Lung (tissue), 12 donors: ENCODE measurements around the gene ATP1A1. TPM values are rescaled to one million over a fixed set of nuclear protein-coding genes. Genes with fewer than 3 reads are reported as not detected.

Experiments used
- ATAC-seq: fragments of 200-7000 bp; cut with Tn5 transposase; one replicate; pipeline ENCODE4 v1.9.1; 2020; ENCODE audit warnings: moderate number of reproducible peaks; ENCODE audit not compliant: insufficient read depth, low FRiP score
- DNase-seq, 3 donors: peaks; one replicate each; pipeline ENCODE4 v3.0.0-alpha.2; 2013 to 2017
- H3K27ac ChIP-seq, 2 donors: one replicate each; pipeline ENCODE4 v1.5.1; 2013; ENCODE audit warnings: mild to moderate bottlenecking in 2 of 2, moderate library complexity in 2 of 2, control low read depth in 1 of 2, inconsistent platforms in 1 of 2, low read depth in 1 of 2, low read length in 1 of 2
- H3K27me3 ChIP-seq, 3 donors: one replicate each; pipeline ENCODE4 v1.5.1; 2013; ENCODE audit warnings: low read length in 2 of 3; ENCODE audit not compliant: control insufficient read depth in 3 of 3, insufficient read depth in 3 of 3
- H3K36me3 ChIP-seq, 4 donors: one replicate each; pipeline ENCODE4 v1.5.1; 2013; ENCODE audit warnings: low read length in 4 of 4, mild to moderate bottlenecking in 1 of 4, moderate library complexity in 1 of 4; ENCODE audit not compliant: control insufficient read depth in 4 of 4, insufficient read depth in 4 of 4
- H3K4me1 ChIP-seq, 5 donors: one replicate each; pipeline ENCODE4 v1.5.1; 2013; ENCODE audit warnings: low read length in 5 of 5, mild to moderate bottlenecking in 2 of 5, moderate library complexity in 1 of 5; ENCODE audit not compliant: control insufficient read depth in 5 of 5, insufficient read depth in 5 of 5
- H3K4me3 ChIP-seq: one replicate; pipeline ENCODE4 v1.5.1; 2013; ENCODE audit warnings: mild to moderate bottlenecking, control low read depth, moderate library complexity
- H3K9ac ChIP-seq, 2 donors: one replicate each; pipeline ENCODE4 v1.5.1; 2013; ENCODE audit warnings: low read length in 2 of 2, control low read depth in 1 of 2; ENCODE audit not compliant: insufficient read depth in 1 of 2
- H3K9me3 ChIP-seq, 4 donors: one replicate each; pipeline ENCODE4 v1.5.1; 2013; ENCODE audit warnings: low read length in 3 of 4, mild to moderate bottlenecking in 1 of 4, moderate library complexity in 1 of 4; ENCODE audit not compliant: control insufficient read depth in 4 of 4, insufficient read depth in 3 of 4
- CTCF ChIP-seq: IDR thresholded peaks from 2 replicates; pipeline ENCODE4 v1.5.1; 2012; ENCODE audit warnings: mild to moderate bottlenecking; ENCODE audit errors: control extremely low read depth, extremely low read depth
- whole genome bisulfite sequencing, 2 donors: extraction: QIAGEN DNeasy Blood & Tissue Kit; methylation state at CpG; one replicate each; pipeline ENCODE4 v1.1.7; 2013; 5-methylcytosine and 5-hydroxymethylcytosine counted together
- polyA plus RNA-seq, 2 donors: library from polyadenylated mRNA; stranded (reverse); fragments of 200-250 nt; gene quantifications; one replicate each; pipeline ENCODE4 v1.2.1, GENCODE V29; 2013
- total RNA-seq, 2 donors: library from RNA; depleted of rRNA in 1 of 2; stranded (reverse); fragments of >200 nt in 1 of 2; gene quantifications; one replicate each; pipeline ENCODE4 v1.2.1, GENCODE V29; 2014 to 2021
- donor health status: control.
- donor health status: control.
- donor health status: Bipolar disorder and iron deficiency.
- donor health status: healthy.
- donor health status: DM: yes; HTN: yes; CAD: no.

The ATP1A1 gene
- total and polyA plus RNA-seq, 4 donors, result 320 to 715 (median 612) TPM

GRCh38 chr1:116329524-116330341 is 43.3 kb upstream of the ATP1A1 start:
- Histone ChIP-seq H3K4me1 (peaks cover 0 to 12% (median 4%) of the 10 kb centered on the region in 5 donors), H3K27me3 (no peaks in the 10 kb centered on the region), H3K9ac (no peak overlapping the region), H3K9me3 (no peaks in the 10 kb centered on the region), H3K4me3 (no peak overlapping the region), H3K27ac (peak overlapping the region in 1 of 2 donors; percentile 3), H3K36me3 (no peaks in the 10 kb centered on the region)
- WGBS, 2 donors, result 54 to 73% methylated on average over 9 of the region's 9 CpGs
- DNase-seq (no peak), ATAC-seq (no peak)
- TF ChIP-seq CTCF, result no peak

GRCh38 chr1:116330342-116330652 is 42.7 kb upstream of the ATP1A1 start:
- H3K36me3 ChIP-seq, result no peaks in the 10 kb centered on the region
- 61 to 68% methylated on average over 4 of the region's 4 CpGs for WGBS, 2 donors
- no peak for TF ChIP-seq CTCF
- DNase-seq, result peak in 1 of 3 donors; percentile 40
- H3K4me3 ChIP-seq, result no peak overlapping the region
- no peaks in the 10 kb centered on the region for H3K27me3 ChIP-seq
- no peak overlapping the region for H3K27ac ChIP-seq
- H3K9me3 ChIP-seq, result no peaks in the 10 kb centered on the region
- ATAC-seq, result no peak
- H3K4me1 ChIP-seq, result peaks cover 0 to 12% (median 7%) of the 10 kb centered on the region in 5 donors
- H3K9ac ChIP-seq, result no peak overlapping the region

GRCh38 chr1:116330846-116331245 is 42.2 kb upstream of the ATP1A1 start:
- H3K27me3 ChIP-seq, result no peaks in the 10 kb centered on the region
- ATAC-seq, result no peak
- no peaks in the 10 kb centered on the region for H3K9me3 ChIP-seq
- peak overlapping the region in 1 of 2 donors; percentile 46 for H3K27ac ChIP-seq
- no peak overlapping the region for H3K4me3 ChIP-seq
- no peaks in the 10 kb centered on the region for H3K36me3 ChIP-seq
- TF ChIP-seq CTCF, result no peak
- H3K4me1 ChIP-seq, result peaks cover 0 to 12% (median 7%) of the 10 kb centered on the region in 5 donors
- H3K9ac ChIP-seq, result no peak overlapping the region
- no peak for DNase-seq

- TF ChIP-seq CTCF, result no peak
- WGBS, 2 donors, result 89 to 94% methylated on average over 3 of the region's 3 CpGs
- no peaks in the 10 kb centered on the region for H3K27me3 ChIP-seq
- DNase-seq (no peak), ATAC-seq (no peak)
- no peak overlapping the region for H3K27ac ChIP-seq
- H3K36me3 ChIP-seq, result no peaks in the 10 kb centered on the region
- no peak overlapping the region for H3K9ac ChIP-seq
- no peak overlapping the region for H3K4me3 ChIP-seq
- H3K9me3 ChIP-seq, result no peaks in the 10 kb centered on the region
- peaks cover 0 to 12% (median 7%) of the 10 kb centered on the region in 5 donors for H3K4me1 ChIP-seq
These were observed 41.5 kb upstream of the ATP1A1 start for GRCh38 chr1:116331523-116331922.
